ENCODE results near the gene PNKD. TPM values are rescaled to one million over a fixed set of nuclear protein-coding genes. Genes with fewer than 3 reads are reported as not detected.

The PNKD gene
- total RNA-seq, 1 experiment from 2014 or later = 97.7 TPM

GRCh38 chr2:218331745-218332144 lies 61.4 kb downstream of the PNKD start:
- Histone ChIP-seq H3F3A (ENCODE audit: low read length, unreplicated experiment) (no peaks in the 10 kb centered on the region), H2AFZ (ENCODE audit: low read length) (no peak overlapping the region), H3K4me2 (ENCODE audit: low read length) (no peak overlapping the region), H3K9ac (ENCODE audit: low read length) (no peak overlapping the region), H3K9me2 (replicated peaks; ENCODE audit: low read length) (no peaks in the 10 kb centered on the region), H3K4me1 (ENCODE audit: insufficient read depth, low read length) (no peaks in the 10 kb centered on the region), H4K20me1 (ENCODE audit: low read length) (no peaks in the 10 kb centered on the region), H3K36me3 (ENCODE audit: low read depth, low read length) (no peaks in the 10 kb centered on the region), H3K4me3 (ENCODE audit: low read length) (no peak overlapping the region), H3K79me2 (ENCODE audit: low read length) (no peaks in the 10 kb centered on the region), H3K27me3 (ENCODE audit: low read length) (no peaks in the 10 kb centered on the region), H3K9me3 (ENCODE audit: low read length) (no peaks in the 10 kb centered on the region), H3K27ac (ENCODE audit: low read length) (no peak overlapping the region)
- ATAC-seq (no peak), DNase-seq (no peak)
- ChIA-PET POLR2A (ENCODE audit: unreplicated experiment) (no interaction called here), CTCF (interaction anchor here (0.7 kb wide), 1 partner anchor 260 kb away, joined by 3 read pairs; no protein-coding TSS in a partner anchor)
- BruUV-seq (replicated peaks) = no TSS peak
- no peak for TF ChIP-seq EZH2phosphoT487 (IDR thresholded peaks at IDR 0.05; ENCODE audit: borderline replicate concordance, low read length)
- TF ChIP-seq EZH2 (IDR thresholded peaks at IDR 0.05; ENCODE audit: low read length, unreplicated experiment) = no peak
- TF ChIP-seq, protein P1, sequence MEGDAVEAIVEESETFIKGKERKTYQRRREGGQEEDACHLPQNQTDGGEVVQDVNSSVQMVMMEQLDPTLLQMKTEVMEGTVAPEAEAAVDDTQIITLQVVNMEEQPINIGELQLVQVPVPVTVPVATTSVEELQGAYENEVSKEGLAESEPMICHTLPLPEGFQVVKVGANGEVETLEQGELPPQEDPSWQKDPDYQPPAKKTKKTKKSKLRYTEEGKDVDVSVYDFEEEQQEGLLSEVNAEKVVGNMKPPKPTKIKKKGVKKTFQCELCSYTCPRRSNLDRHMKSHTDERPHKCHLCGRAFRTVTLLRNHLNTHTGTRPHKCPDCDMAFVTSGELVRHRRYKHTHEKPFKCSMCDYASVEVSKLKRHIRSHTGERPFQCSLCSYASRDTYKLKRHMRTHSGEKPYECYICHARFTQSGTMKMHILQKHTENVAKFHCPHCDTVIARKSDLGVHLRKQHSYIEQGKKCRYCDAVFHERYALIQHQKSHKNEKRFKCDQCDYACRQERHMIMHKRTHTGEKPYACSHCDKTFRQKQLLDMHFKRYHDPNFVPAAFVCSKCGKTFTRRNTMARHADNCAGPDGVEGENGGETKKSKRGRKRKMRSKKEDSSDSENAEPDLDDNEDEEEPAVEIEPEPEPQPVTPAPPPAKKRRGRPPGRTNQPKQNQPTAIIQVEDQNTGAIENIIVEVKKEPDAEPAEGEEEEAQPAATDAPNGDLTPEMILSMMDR (conservative IDR thresholded peaks at IDR 0.05; ENCODE audit: low read depth, low read length) = no peak
- intact Hi-C loops (cut with micrococcal nuclease) = no loop called here

GRCh38 chr2:218332288-218332687 lies 62.0 kb downstream of the PNKD start:
- Histone ChIP-seq H3K4me3 (ENCODE audit: low read length) (no peak overlapping the region), H3K4me2 (ENCODE audit: low read length) (no peak overlapping the region), H3K9me2 (replicated peaks; ENCODE audit: low read length) (no peaks in the 10 kb centered on the region), H3K36me3 (ENCODE audit: low read depth, low read length) (no peaks in the 10 kb centered on the region), H3K79me2 (ENCODE audit: low read length) (no peaks in the 10 kb centered on the region), H3K9me3 (ENCODE audit: low read length) (no peaks in the 10 kb centered on the region), H2AFZ (ENCODE audit: low read length) (no peak overlapping the region), H3F3A (ENCODE audit: low read length, unreplicated experiment) (no peaks in the 10 kb centered on the region), H4K20me1 (ENCODE audit: low read length) (no peaks in the 10 kb centered on the region), H3K9ac (ENCODE audit: low read length) (no peak overlapping the region), H3K27ac (ENCODE audit: low read length) (no peak overlapping the region), H3K27me3 (ENCODE audit: low read length) (no peaks in the 10 kb centered on the region), H3K4me1 (ENCODE audit: insufficient read depth, low read length) (no peaks in the 10 kb centered on the region)
- ChIA-PET CTCF (interaction anchor here (0.7 kb wide), 1 partner anchor 259 kb away, joined by 3 read pairs; no protein-coding TSS in a partner anchor), POLR2A (ENCODE audit: unreplicated experiment) (no interaction called here)
- TF ChIP-seq, protein P1 (conservative IDR thresholded peaks at IDR 0.05; ENCODE audit: low read depth, low read length) = no peak
- TF ChIP-seq EZH2phosphoT487 (IDR thresholded peaks at IDR 0.05; ENCODE audit: borderline replicate concordance, low read length) (no peak), EZH2 (IDR thresholded peaks at IDR 0.05; ENCODE audit: low read length, unreplicated experiment) (no peak)
- BruUV-seq (replicated peaks) = no TSS peak
- ATAC-seq (no peak), DNase-seq (no peak)
- intact Hi-C loops (cut with micrococcal nuclease) = no loop called here

GRCh38 chr2:218332920-218333645 lies 62.8 kb downstream of the PNKD start:
- Histone ChIP-seq H3K36me3 (ENCODE audit: low read depth, low read length) (no peaks in the 10 kb centered on the region), H3K4me2 (ENCODE audit: low read length) (no peak overlapping the region), H3F3A (ENCODE audit: low read length, unreplicated experiment) (no peaks in the 10 kb centered on the region), H4K20me1 (ENCODE audit: low read length) (no peaks in the 10 kb centered on the region), H3K79me2 (ENCODE audit: low read length) (no peaks in the 10 kb centered on the region), H3K27ac (ENCODE audit: low read length) (no peak overlapping the region), H3K9ac (ENCODE audit: low read length) (no peak overlapping the region), H3K27me3 (ENCODE audit: low read length) (no peaks in the 10 kb centered on the region), H3K9me3 (ENCODE audit: low read length) (no peaks in the 10 kb centered on the region), H2AFZ (ENCODE audit: low read length) (no peak overlapping the region), H3K4me3 (ENCODE audit: low read length) (no peak overlapping the region), H3K4me1 (ENCODE audit: insufficient read depth, low read length) (no peaks in the 10 kb centered on the region), H3K9me2 (replicated peaks; ENCODE audit: low read length) (no peaks in the 10 kb centered on the region)
- intact Hi-C loops (cut with micrococcal nuclease) = no loop called here
- CTCF ChIA-PET = no interaction called here
- ATAC-seq (no peak), DNase-seq (no peak)
- TF ChIP-seq EZH2 (IDR thresholded peaks at IDR 0.05; ENCODE audit: low read length, unreplicated experiment) = no peak
- no peak for TF ChIP-seq EZH2phosphoT487 (IDR thresholded peaks at IDR 0.05; ENCODE audit: borderline replicate concordance, low read length)
- TF ChIP-seq, protein P1 (conservative IDR thresholded peaks at IDR 0.05; ENCODE audit: low read depth, low read length) = no peak
- POLR2A ChIA-PET (ENCODE audit: unreplicated experiment) = no interaction called here
- no TSS peak for BruUV-seq (replicated peaks)
